ENCODE results near the gene DNAJB2.

Gene DNAJB2

GRCh38 chr2:219251656-219252055, 27.5 kb upstream of the DNAJB2 start:
- TF ChIP-seq GATA3 (IDR thresholded peaks at IDR 0.05; ENCODE audit: low read depth, low read length) (no peak), GATA2 (IDR thresholded peaks at IDR 0.05; ENCODE audit: low read depth, low read length) (no peak)

- TF ChIP-seq GATA3 (IDR thresholded peaks at IDR 0.05; ENCODE audit: low read depth, low read length) (no peak), GATA2 (IDR thresholded peaks at IDR 0.05; ENCODE audit: low read depth, low read length) (no peak)
These were observed 27.1 kb upstream of the DNAJB2 start for GRCh38 chr2:219252084-219252483.

GRCh38 chr2:219252570-219252899, 26.6 kb upstream of the DNAJB2 start:
- no peak for TF ChIP-seq GATA3 (IDR thresholded peaks at IDR 0.05; ENCODE audit: low read depth, low read length)
- TF ChIP-seq GATA2 (IDR thresholded peaks at IDR 0.05; ENCODE audit: low read depth, low read length), result no peak

- TF ChIP-seq GATA3 (IDR thresholded peaks at IDR 0.05; ENCODE audit: low read depth, low read length), result no peak
- no peak for TF ChIP-seq GATA2 (IDR thresholded peaks at IDR 0.05; ENCODE audit: low read depth, low read length)
These were observed 26.0 kb upstream of the DNAJB2 start, which contains the start of gene TUBA4B for GRCh38 chr2:219252900-219253752. TUBA4B (plus strand) TSS chr2:219253243; CDS start chr2:219253408, 165 bp downstream.

- TF ChIP-seq GATA3 (IDR thresholded peaks at IDR 0.05; ENCODE audit: low read depth, low read length) (no peak), GATA2 (IDR thresholded peaks at IDR 0.05; ENCODE audit: low read depth, low read length) (no peak)
These were observed 25.2 kb upstream of the DNAJB2 start, which contains the start of gene TUBA4A for GRCh38 chr2:219253753-219254589. TUBA4A (minus strand) TSS chr2:219253918; CDS start chr2:219253858, 60 bp downstream.

- TF ChIP-seq GATA3 (IDR thresholded peaks at IDR 0.05; ENCODE audit: low read depth, low read length), result no peak
These were observed 24.5 kb upstream of the DNAJB2 start for GRCh38 chr2:219254590-219255201.

GRCh38 chr2:219261024-219261855, 17.9 kb upstream of the DNAJB2 start:
- TF ChIP-seq GATA3 (IDR thresholded peaks at IDR 0.05; ENCODE audit: low read depth, low read length) (no peak), GATA2 (IDR thresholded peaks at IDR 0.05; ENCODE audit: low read depth, low read length) (no peak)

GRCh38 chr2:219266232-219266631, 12.9 kb upstream of the DNAJB2 start:
- TF ChIP-seq GATA2 (IDR thresholded peaks at IDR 0.05; ENCODE audit: low read depth, low read length) (no peak), GATA3 (IDR thresholded peaks at IDR 0.05; ENCODE audit: low read depth, low read length) (no peak)

GRCh38 chr2:219266886-219267285, 12.3 kb upstream of the DNAJB2 start:
- TF ChIP-seq GATA3 (IDR thresholded peaks at IDR 0.05; ENCODE audit: low read depth, low read length) (no peak), GATA2 (IDR thresholded peaks at IDR 0.05; ENCODE audit: low read depth, low read length) (no peak)

GRCh38 chr2:219268294-219268693, 10.9 kb upstream of the DNAJB2 start:
- no peak for TF ChIP-seq GATA3 (IDR thresholded peaks at IDR 0.05; ENCODE audit: low read depth, low read length)
- no peak for TF ChIP-seq GATA2 (IDR thresholded peaks at IDR 0.05; ENCODE audit: low read depth, low read length)

GRCh38 chr2:219269362-219270054, 9.7 kb upstream of the DNAJB2 start:
- TF ChIP-seq GATA3 (IDR thresholded peaks at IDR 0.05; ENCODE audit: low read depth, low read length) (no peak), GATA2 (IDR thresholded peaks at IDR 0.05; ENCODE audit: low read depth, low read length) (no peak)

- no peak for TF ChIP-seq GATA3 (IDR thresholded peaks at IDR 0.05; ENCODE audit: low read depth, low read length)
- no peak for TF ChIP-seq GATA2 (IDR thresholded peaks at IDR 0.05; ENCODE audit: low read depth, low read length)
These were observed 9.2 kb upstream of the DNAJB2 start for GRCh38 chr2:219270055-219270372.

- TF ChIP-seq GATA3 (IDR thresholded peaks at IDR 0.05; ENCODE audit: low read depth, low read length) (no peak), GATA2 (IDR thresholded peaks at IDR 0.05; ENCODE audit: low read depth, low read length) (no peak)
These were observed 8.1 kb upstream of the DNAJB2 start for GRCh38 chr2:219271021-219271420.

Data from SH-SY5Y (cell line).